CD4-positive, alpha-beta T cell treated with Interleukin-15 for 4 hours (primary cell): ENCODE results near the gene HENMT1.
A peak's percentile ranks its signal among the peaks of the same experiment; 100 is the strongest.
"Not testable (repeated sequence)": the region's sequence is repeated elsewhere in the genome, so short reads cannot be mapped to it uniquely, and the experiment has no call there.

Experiments
- DNase-seq: peaks from one replicate; pipeline ENCODE4 v3.0.0-alpha.2; 2020; ENCODE audit warnings: low spot score

The HENMT1 gene

GRCh38 chr1:108661030-108661609 lies at the start of gene HENMT1:
TSS of gene HENMT1 (minus strand) at chr1:108661093. CDS start at chr1:108659884, 1,209 bp downstream.
- peak; percentile 76 for DNase-seq

GRCh38 chr1:108708691-108709660 lies 48.1 kb upstream of the HENMT1 start:
- DNase-seq = peak; percentile 80

GRCh38 chr1:108706643-108707042 lies 45.8 kb upstream of the HENMT1 start:
- DNase-seq = no peak

GRCh38 chr1:108704496-108704895 lies 43.6 kb upstream of the HENMT1 start:
- DNase-seq = no peak

- DNase-seq = peak; percentile 58
Observed at GRCh38 chr1:108703939-108704338, 43.0 kb upstream of the HENMT1 start.

- not testable (repeated sequence) for DNase-seq
Observed at GRCh38 chr1:108702109-108702508, 41.2 kb upstream of the HENMT1 start.

GRCh38 chr1:108701176-108701849 lies 40.4 kb upstream of the HENMT1 start:
- DNase-seq = no peak

GRCh38 chr1:108699375-108700332 lies 38.8 kb upstream of the HENMT1 start:
- no peak for DNase-seq

GRCh38 chr1:108695535-108695934 lies 34.6 kb upstream of the HENMT1 start:
- DNase-seq = no peak

GRCh38 chr1:108692724-108693655 lies 32.1 kb upstream of the HENMT1 start:
- DNase-seq = peak; percentile 82

- peak; percentile 90 for DNase-seq
Observed at GRCh38 chr1:108691942-108692723, 31.2 kb upstream of the HENMT1 start, which contains the start of gene PRPF38B. TSS of gene PRPF38B (plus strand) at chr1:108692310. CDS start at chr1:108692592, 282 bp downstream.

GRCh38 chr1:108691128-108691941 lies 30.4 kb upstream of the HENMT1 start:
- no peak for DNase-seq

- no peak for DNase-seq
Observed at GRCh38 chr1:108686614-108687313, 25.9 kb upstream of the HENMT1 start.

- DNase-seq = no peak
Observed at GRCh38 chr1:108685529-108685928, 24.6 kb upstream of the HENMT1 start.

- not testable (repeated sequence) for DNase-seq
Observed at GRCh38 chr1:108681701-108682100, 20.8 kb upstream of the HENMT1 start.

GRCh38 chr1:108679586-108680213 lies 18.8 kb upstream of the HENMT1 start:
- DNase-seq = no peak

GRCh38 chr1:108678706-108679105 lies 17.8 kb upstream of the HENMT1 start:
- DNase-seq = no peak
